NCI-H128 (cell line): ENCODE measurements around the gene MPP7.

Experiments used
- DNase-seq: peaks from one replicate; lab custom pipeline; 2025; ENCODE audit not compliant: unreplicated experiment; lab: John Stamatoyannopoulos, UW

The MPP7 gene

GRCh38 chr10:28273343-28273742 lies 29.5 kb downstream of the MPP7 start:
- DNase-seq, result no peak

DNA sequence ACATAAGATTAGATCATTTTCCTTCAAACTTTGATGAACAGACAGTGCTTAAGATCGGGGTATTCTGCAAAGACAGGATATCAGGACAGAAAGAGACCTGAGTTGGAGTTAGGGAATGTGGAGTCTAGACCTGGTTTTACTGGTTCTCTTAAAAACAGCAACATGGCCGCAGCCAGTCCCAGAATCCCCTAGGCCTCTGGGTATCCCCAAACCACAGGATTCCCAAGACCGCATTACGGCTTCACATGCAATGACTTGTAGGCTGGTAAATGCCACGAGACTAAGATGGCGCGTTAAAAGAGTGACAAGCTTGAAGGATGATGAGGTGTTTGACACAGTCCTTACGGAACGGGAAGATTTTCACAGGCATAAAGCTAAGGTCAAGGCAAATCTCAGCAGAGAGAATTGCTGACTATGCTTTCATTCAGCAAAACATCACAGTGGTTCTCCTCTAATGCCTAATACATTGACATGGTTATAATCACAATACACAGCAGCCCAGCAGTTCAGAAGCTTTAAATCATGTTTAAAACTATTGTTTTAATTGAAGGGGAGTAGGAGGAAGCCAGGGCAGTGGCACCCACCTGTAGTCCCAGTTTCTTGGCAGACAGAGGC lies 32.9 kb downstream of the MPP7 start:
- DNase-seq, result no peak

GRCh38 chr10:28266449-28267224 lies 36.2 kb downstream of the MPP7 start:
- no peak for DNase-seq

- DNase-seq, result no peak
Observed at GRCh38 chr10:28263136-28263857, 39.6 kb downstream of the MPP7 start.

DNA sequence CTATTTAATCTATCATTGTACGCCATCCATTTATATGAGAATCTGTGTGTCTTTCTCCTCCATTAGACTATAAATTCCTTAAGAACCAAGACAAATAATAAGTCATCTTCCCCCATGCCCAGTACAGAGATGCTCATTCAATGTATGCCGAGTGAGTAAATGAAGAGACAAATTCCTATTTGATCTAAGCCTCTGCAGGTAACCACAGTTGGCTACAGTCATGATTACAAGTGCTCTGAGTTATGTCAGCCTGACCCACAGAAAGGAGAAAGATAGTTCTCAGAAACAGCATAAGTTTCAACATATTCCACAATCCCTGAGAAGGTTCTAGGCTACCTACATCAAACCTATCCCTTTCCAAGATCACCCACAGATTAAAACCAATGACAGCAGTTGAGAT lies 46.1 kb downstream of the MPP7 start:
- DNase-seq, result no peak

- DNase-seq, result no peak
Observed at GRCh38 chr10:28254290-28254985, 48.4 kb downstream of the MPP7 start.

DNA sequence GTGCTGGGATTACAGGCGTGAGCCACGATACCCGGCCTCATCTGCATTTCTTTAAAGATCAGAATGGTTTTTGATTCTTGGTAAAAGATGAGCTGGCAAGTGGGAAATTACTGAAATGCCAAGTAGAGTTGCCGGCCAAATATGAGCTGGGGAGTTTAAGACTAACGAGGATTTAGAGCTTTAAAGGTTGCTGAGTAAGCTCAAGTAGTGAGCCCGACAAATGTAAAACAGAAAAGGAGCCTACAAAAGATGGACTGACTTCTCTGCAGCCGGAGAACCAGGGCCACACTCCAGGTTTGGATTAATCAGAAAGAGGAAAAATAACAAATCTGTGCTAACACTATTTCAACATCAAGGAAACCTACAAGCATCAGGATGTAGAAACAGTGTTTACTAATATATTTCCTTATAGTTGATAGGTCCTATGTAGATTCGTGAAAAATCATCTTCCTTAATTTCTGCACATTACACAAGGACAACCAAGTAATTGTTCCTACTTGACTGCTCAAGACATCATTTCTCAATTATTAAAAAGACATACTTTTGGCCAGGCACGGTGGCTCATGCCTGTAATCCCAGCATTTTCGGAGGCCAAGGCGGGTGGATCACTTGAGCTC lies 49.6 kb downstream of the MPP7 start:
- DNase-seq, result no peak
